Measurements from ENCODE around the gene DUT. TPM values are rescaled to one million over a fixed set of nuclear protein-coding genes. Genes with fewer than 3 reads are reported as not detected.

Gene DUT
- total and polyA plus RNA-seq, 2 of the 8 experiments (the other 6 are each of a cell fraction or from before 2014, with no cell fraction given) = 71.5 to 246 TPM

DNA sequence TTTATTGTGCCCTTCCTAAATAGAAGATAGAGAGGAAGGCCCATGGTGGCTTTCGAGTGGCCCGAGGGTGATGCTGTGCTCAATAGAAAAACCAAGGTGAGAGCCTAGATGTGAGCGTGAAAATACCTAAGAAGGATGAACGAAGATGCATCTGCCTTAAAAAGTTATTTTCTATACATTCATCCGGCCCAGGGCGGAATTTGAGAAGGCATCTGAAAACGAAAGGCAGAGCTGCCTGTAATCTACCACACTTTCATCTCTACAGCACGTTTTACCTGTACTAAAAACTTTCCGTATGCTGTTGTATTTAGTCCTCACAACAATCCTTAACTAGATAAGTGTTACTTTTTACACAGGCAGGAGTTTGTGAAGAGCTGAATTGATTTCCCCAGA is 1.4 kb downstream of the DUT start:
- Histone ChIP-seq H4K20me1 (replicated peaks in 1 of 2; ENCODE audit: control insufficient read depth in 1 of 2, insufficient read depth in 2 of 2, low read length in 2 of 2) (peaks cover 3 to 4% of the 10 kb centered on the region in 2 experiments), H3K4me1 (replicated peaks in 1 of 4; ENCODE audit: control insufficient read depth in 3 of 4, insufficient read depth in 4 of 4, low read length in 3 of 4) (peaks cover 3 to 9% (median 4%) of the 10 kb centered on the region in 4 experiments; a peak in 5 of 7 replicates), H3K9me3 (ENCODE audit: insufficient read depth in 2 of 2, low read depth in 1 of 2, low read length in 1 of 2) (no peaks in the 10 kb centered on the region), H2BK12ac (ENCODE audit: low read depth, low read length) (no peak overlapping the region; the same call in 1 of the 2 replicates), H2BK120ac (replicated peaks; ENCODE audit: low read depth, low read length) (no peak overlapping the region), H3K18ac (ENCODE audit: extremely low read depth, low read length) (0 out of 2 replicates have a peak overlapping the region, but pooled peaks have one; percentile 43), H3K56ac (replicated peaks; ENCODE audit: insufficient read length, low read depth, low read length) (peak overlapping the region; percentile 43), H3K9ac (replicated peaks in 1 of 4; ENCODE audit: extremely low read depth in 1 of 4, low read depth in 3 of 4, low read length in 3 of 4) (peak overlapping the region; percentile 82 to 94 (median 91)), H3K36me3 (ENCODE audit: control insufficient read depth in 2 of 4, insufficient read depth in 4 of 4, low read length in 3 of 4) (peaks cover 0 to 35% (median 19%) of the 10 kb centered on the region in 4 experiments; a peak in 6 of 8 replicates), H3K27ac (ENCODE audit: low read depth, low read length) (no peak overlapping the region), H3K27me3 (replicated peaks in 1 of 4; ENCODE audit: control insufficient read depth in 3 of 4, extremely low read depth in 1 of 4, insufficient read depth in 3 of 4, low read length in 3 of 4) (no peaks in the 10 kb centered on the region), H3K4ac (replicated peaks; ENCODE audit: insufficient read length, low read depth, low read length) (no peak overlapping the region), H2BK20ac (ENCODE audit: low read length) (no peak overlapping the region), H3K23ac (ENCODE audit: insufficient read length) (no peak overlapping the region), H4K8ac (ENCODE audit: extremely low read depth, insufficient read depth, low read length) (no peak overlapping the region), H3K4me3 (ENCODE audit: extremely low read depth in 1 of 4, insufficient read depth in 2 of 4, low read depth in 3 of 4, low read length in 4 of 4) (peak overlapping the region; percentile 88 to 99 (median 91)), H2BK5ac (ENCODE audit: low read depth, low read length) (no peak overlapping the region), H2BK15ac (ENCODE audit: low read length) (no peak overlapping the region), H4K91ac (replicated peaks; ENCODE audit: insufficient read length, low read length) (no peak overlapping the region), H3K4me2 (ENCODE audit: insufficient read depth in 1 of 2, low read depth in 2 of 2, low read length in 2 of 2) (peak overlapping the region; percentile 61 to 81), H3K79me2 (ENCODE audit: control insufficient read depth in 1 of 2, insufficient read depth in 2 of 2, low read length in 2 of 2) (peaks cover 0 to 74% of the 10 kb centered on the region in 2 experiments), H3K23me2 (ENCODE audit: low read depth, low read length) (peaks cover 2% of the 10 kb centered on the region; the same call in 1 of the 2 replicates), H2AK5ac (ENCODE audit: low read depth, low read length) (no peak overlapping the region), H3K79me1 (ENCODE audit: low read depth, low read length) (no peaks in the 10 kb centered on the region; the same call in 1 of the 2 replicates), H2AFZ (ENCODE audit: low read length) (no peak overlapping the region), H4K5ac (ENCODE audit: insufficient read length, low read depth, low read length) (no peak overlapping the region), H3K14ac (ENCODE audit: insufficient read length) (no peak overlapping the region)
- ChIA-PET CTCF (ENCODE audit: partially characterized antibody) (interaction anchor here (0.6 to 6.6 kb wide), 8 partner anchors 16 to 1383 kb away, joined by 3 to 59 read pairs (median 4); no protein-coding TSS in a partner anchor), POLR2A (ENCODE audit: partially characterized antibody) (interaction anchor here (1.0 to 3.0 kb wide), 7 partner anchors 9 to 155 kb away, joined by 3 to 15 read pairs (median 5); partner anchors contain the start of gene MYEF2)
- TF ChIP-seq CTBP2 (IDR thresholded peaks at IDR 0.05; ENCODE audit: borderline replicate concordance, insufficient read depth, insufficient read length, low read length) = no peak
- TF ChIP-seq KDM1A (IDR thresholded peaks at IDR 0.05; ENCODE audit: borderline replicate concordance, low read length) = no peak
- TF ChIP-seq TAF7 (optimal IDR thresholded peaks at IDR 0.05; ENCODE audit: borderline replicate concordance, low read depth, low read length) = no peak
- TF ChIP-seq POLR2AphosphoS5 (IDR thresholded peaks at IDR 0.05; ENCODE audit: low read depth, low read length) = no peak
- 0 out of 4 replicates have a peak, but pooled peaks of 1 of the 2 experiments have one; percentile 13 for TF ChIP-seq SIN3A (conservative IDR thresholded peaks at IDR 0.05 in 1 of 2, IDR thresholded peaks at IDR 0.05 in 1 of 2; ENCODE audit: low read depth in 1 of 2, low read length in 2 of 2)
- no peak for TF ChIP-seq TCF12 (IDR thresholded peaks at IDR 0.05; ENCODE audit: low read depth, low read length)
- no peak for TF ChIP-seq RXRA (IDR thresholded peaks at IDR 0.05; ENCODE audit: insufficient read depth, low read depth, low read length)
- WGBS, 2 experiments (ENCODE audit: extremely low coverage in 1 of 2, insufficient coverage in 1 of 2, insufficient read length in 1 of 2, insufficient replicate concordance in 2 of 2, low coverage in 1 of 2, low lambda C conversion rate in 2 of 2, missing lambda C conversion rate in 1 of 2) = 7% methylated on average over 9 of the region's 9 CpGs; no CpG with 5 or more reads in 1 of the 2 experiments
- no peak for DNase-seq (ENCODE audit: low read depth in 1 of 2, low spot score in 2 of 2)
- FAIRE-seq = no peak

Measured in H1 (cell line).